NCI-H748 (cell line): ENCODE data around the gene VTCN1.

ENCODE experiments used
- DNase-seq: peaks from one replicate; lab custom pipeline; 2025; ENCODE audit not compliant: unreplicated experiment; lab: John Stamatoyannopoulos, UW

Gene VTCN1

GRCh38 chr1:117210386-117210785 is 341 bp downstream of the VTCN1 start:
- DNase-seq, result no peak

- peak; percentile 13 for DNase-seq
Measured at GRCh38 chr1:117209094-117209493, 1.6 kb downstream of the VTCN1 start.

DNA sequence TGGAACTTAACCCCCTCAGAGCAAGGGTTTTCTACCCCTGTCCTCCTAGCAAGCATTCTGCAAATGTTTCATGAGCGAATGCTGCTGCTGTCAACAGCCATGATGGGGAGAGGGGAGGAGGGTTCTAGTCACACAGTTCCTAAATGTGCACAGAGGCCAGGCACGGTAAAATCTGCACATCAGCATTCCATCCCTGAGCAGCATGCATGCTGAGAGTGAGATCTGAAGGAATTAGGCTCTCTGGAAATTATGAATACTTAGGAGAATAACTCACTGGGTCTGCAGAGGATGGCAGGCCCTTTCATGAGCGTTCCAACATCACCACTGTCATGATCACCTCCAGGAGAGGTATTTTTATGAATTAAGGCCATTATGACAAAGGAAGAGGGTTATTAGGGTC is 2.1 kb downstream of the VTCN1 start:
- no peak for DNase-seq

DNA sequence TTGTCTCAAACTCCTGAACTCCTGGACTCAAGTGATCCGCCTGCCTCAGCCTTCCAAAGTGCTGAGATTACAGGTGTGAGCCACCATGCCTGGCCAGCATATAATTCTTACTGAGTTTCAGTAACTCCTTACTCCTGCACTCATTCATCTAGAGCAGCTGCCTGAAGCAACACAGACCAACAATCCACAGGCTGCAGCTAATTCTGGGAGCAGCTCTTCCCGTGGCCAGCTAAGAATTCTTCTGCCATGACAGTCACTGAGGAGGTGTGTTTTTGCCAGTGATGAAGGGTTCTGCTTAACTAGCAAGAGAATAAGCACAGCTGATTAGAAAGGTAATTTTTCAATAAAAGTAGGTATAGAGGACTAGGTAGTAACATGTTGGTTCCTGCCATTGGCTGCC is 5.4 kb downstream of the VTCN1 start:
- DNase-seq, result no peak

- DNase-seq, result no peak
Measured at GRCh38 chr1:117201808-117202207, 8.9 kb downstream of the VTCN1 start.

- no peak for DNase-seq
Measured at GRCh38 chr1:117198097-117198496, 12.6 kb downstream of the VTCN1 start.

- DNase-seq, result no peak
Measured at GRCh38 chr1:117189726-117190125, 21.0 kb downstream of the VTCN1 start.

GRCh38 chr1:117188816-117189437 is 21.8 kb downstream of the VTCN1 start:
- DNase-seq, result no peak

GRCh38 chr1:117188170-117188815 is 22.4 kb downstream of the VTCN1 start:
- DNase-seq, result no peak

- no peak for DNase-seq
Measured at GRCh38 chr1:117183112-117183511, 27.6 kb downstream of the VTCN1 start.

DNA sequence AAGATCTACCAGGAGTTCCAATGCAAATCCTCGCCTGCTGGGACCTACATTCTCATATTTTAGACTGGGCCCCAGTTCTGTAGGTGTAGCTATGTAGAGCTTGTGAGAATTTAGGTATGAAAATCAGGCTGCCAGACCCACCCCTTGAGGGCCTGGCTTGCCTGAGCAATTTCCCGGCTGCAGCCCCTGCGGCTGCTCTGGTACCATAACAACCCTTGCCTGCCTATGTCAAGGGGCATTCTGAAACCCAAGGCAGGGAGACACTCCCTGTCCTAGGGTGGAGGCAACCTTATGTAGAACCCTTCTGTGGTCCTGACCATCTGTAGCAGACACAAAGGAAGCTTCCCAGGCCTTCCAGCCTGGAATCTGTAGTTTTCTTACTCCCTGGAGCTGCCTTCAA is 28.4 kb downstream of the VTCN1 start:
- DNase-seq, result no peak

DNA sequence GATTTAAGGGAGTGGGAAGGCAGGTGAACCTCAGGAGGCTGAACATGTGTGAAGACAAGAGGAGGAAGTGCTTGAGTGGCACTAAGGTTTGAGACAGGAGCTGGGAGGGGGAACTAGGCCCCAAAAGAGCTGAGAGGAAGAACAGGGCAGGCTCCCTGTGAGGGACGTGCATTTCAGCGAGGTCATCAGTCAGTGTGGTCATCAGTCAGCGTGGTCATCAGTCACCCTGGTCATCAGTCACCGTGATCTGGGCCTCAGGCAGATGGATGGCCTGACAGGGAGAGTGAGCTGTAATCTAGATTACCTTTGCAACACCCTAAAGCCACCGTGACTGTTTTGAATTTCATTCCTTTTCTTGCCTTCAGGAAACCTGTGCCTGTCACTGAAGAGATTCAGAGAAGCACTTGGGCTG is 29.1 kb downstream of the VTCN1 start:
- no peak for DNase-seq

- peak; percentile 13 for DNase-seq
Measured at GRCh38 chr1:117180147-117180967, 30.4 kb downstream of the VTCN1 start.

DNA sequence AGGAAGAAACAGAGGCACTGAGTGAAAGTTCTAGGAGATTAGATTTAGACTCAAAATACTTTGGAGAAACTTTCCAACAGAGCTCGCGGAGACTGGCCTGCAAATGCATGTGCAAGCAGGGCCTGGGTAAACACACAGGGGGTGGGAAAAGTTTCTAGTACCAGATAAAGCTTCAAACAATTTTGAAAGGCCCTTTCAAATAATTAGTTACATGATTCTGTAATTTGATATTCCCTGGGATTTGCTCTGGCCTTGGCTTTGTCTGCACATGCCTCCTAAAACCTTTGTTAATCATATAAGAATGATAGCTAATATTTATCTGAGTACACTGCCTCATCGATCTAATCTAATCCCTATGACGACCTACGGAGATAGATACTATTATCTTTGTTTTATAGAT is 31.3 kb downstream of the VTCN1 start:
- peak; percentile 27 for DNase-seq

GRCh38 chr1:117178756-117179155 is 32.0 kb downstream of the VTCN1 start:
- no peak for DNase-seq

- DNase-seq, result no peak
Measured at GRCh38 chr1:117177376-117177775, 33.4 kb downstream of the VTCN1 start.

DNA sequence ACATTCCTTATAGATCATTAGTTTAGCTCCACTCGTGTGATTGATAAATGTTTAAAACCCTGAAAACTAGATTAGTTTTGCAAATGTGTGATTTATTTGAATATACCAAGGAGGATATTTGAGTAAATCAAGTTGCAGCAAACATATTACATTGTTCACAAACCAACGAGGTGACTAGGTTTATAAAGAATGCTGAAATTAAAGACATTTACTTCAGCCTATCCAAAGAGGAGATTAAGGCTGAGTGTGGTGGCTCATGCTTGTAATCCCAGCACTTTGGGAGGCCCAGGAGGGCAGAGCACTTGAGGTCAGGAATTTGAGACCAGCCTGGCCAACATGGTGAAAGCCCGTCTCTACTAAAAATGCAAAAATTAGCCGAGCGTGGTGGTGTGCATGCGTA is 34.1 kb downstream of the VTCN1 start:
- no peak for DNase-seq

- DNase-seq, result no peak
Measured at GRCh38 chr1:117174851-117175250, 35.9 kb downstream of the VTCN1 start.

DNA sequence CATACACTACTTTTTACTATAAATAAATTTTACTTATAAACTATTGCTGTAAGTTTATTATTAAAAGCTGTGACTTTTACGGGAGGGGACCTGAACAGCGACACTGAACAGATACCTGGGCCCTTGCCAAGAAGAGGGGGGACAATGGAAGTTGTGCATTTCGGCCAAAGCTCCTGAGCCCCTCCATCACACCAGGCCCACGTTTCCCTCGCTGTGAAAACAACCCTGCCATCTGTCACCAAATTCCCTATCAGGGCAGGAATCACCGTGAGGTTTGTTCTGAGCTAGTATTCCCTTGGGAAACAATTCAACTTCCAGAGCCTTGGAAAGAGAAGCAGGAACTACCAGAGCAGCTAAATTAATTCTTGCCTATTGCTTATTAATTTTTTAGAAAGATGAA is 37.0 kb downstream of the VTCN1 start:
- DNase-seq, result no peak

GRCh38 chr1:117173006-117173405 is 37.7 kb downstream of the VTCN1 start:
- no peak for DNase-seq

- peak; percentile 17 for DNase-seq
Measured at GRCh38 chr1:117171900-117172511, 38.7 kb downstream of the VTCN1 start.
